Fibroblast of skin of back (primary cell): ENCODE data around the gene NUDT2.

ENCODE experiments used
- DNase-seq: peaks from one replicate; pipeline ENCODE4 v3.0.0-alpha.2; 2013

The NUDT2 gene

DNA sequence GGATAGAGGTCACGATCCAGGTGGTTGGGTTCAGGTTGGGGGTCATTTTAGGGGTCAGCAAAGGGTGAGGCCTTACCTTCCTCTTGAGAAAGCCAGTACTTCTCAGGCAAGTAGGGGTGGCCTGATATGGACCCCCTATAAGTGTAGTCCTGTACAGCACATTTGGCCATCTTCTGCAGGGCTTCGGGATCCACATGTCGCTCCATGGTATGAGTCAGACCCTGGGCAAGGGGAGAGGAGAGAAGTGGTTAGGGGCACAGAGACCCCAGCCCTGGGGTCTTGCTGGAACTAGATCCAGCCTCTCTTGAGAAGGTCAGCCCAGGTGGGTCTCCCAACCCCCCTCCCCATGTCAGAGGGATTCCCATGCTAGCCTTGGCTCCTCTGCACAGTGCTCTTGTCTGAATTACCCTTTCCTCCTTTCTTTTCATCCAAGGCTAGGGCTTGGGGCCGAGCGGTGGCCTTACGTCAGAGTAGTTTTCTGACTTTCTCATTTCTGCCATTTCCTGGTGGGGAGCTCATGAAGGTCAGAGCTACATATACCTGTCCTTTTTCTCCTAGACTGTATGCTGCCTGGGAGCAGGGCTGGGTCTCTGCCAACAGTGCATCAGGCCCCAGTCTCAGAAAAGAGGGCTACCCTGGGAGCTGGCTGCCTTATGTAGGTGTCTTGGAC, 56.3 kb downstream of the NUDT2 start:
- no peak for DNase-seq

DNA sequence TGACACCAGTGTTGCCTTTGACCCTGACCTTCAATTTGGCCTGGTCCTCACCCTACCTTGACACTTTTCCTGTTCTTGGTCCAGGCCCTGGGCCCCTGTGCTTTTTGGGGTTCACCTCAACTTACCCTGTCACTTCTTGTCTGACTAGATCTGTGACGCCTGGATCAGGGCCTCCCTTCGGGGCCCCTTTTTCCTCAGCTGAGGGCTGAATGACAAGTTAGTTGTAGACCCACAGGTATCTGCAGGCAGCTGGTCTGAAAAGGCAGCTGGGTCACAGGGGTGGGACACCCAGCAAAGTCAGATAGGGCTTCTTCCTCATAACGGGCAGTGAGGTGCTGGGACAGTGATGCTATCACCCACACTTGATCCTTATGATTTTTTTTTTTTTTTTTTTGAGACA, 57.3 kb downstream of the NUDT2 start:
- DNase-seq: no peak

GRCh38 chr9:34387239-34387638, 57.9 kb downstream of the NUDT2 start:
- DNase-seq: no peak

DNA sequence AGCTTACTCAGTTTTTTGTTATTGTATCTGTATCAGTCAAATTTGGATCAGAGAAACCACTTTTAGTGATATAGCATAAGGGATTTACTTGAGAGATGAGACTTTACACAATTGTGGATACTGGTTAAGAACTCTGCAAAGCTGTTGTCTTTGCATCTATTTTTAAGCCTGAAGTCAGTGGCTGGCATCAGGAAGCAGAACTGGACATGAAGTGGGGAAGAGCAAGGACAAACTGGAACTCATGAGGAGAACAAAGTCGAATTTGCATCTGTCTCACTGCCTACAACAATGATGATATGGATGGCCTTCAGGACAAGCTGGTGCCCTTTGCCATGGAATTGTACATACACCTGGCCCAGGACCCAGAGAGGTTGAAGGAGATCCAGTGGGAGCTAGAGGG, 63.1 kb downstream of the NUDT2 start:
- DNase-seq: no peak
